Neural progenitor cell (in vitro differentiated cells): Measurements from ENCODE around the gene NKD2.

Experiments
- CTCF ChIP-seq: fragments of 200-600 bp; sonication (generic); IDR thresholded peaks from 2 replicates; pipeline ENCODE4 v1.5.1; 2017; ENCODE audit warnings: antibody characterized with exemption, mild to moderate bottlenecking
- EZH2 ChIP-seq: fragments of 200-600 bp; sonication (generic); IDR thresholded peaks from 2 replicates; pipeline ENCODE4 v1.6.1; 2017; ENCODE audit warnings: antibody characterized with exemption, mild to moderate bottlenecking, moderate library complexity
- EZH2phosphoT487 ChIP-seq: fragments of 200-600 bp; sonication (generic); IDR thresholded peaks from 2 replicates; pipeline ENCODE4 v1.6.1; 2017; ENCODE audit warnings: antibody characterized with exemption

GRCh38 chr5:989961-990530, 18.6 kb upstream of the NKD2 start:
- TF ChIP-seq CTCF: peak; percentile 58
- TF ChIP-seq EZH2: no peak
- no peak for TF ChIP-seq EZH2phosphoT487
